Activated T-cell treated with anti-CD3 and anti-CD28 coated beads, Interleukin-2, amount 50 U/mL, for 72 hours (primary cell): Measurements from ENCODE around the gene GALNS. TPM values are rescaled to one million over a fixed set of nuclear protein-coding genes. Genes with fewer than 3 reads are reported as not detected.
A peak's percentile ranks its signal among the peaks of the same experiment; 100 is the strongest.

ENCODE experiments used
- ATAC-seq, 2 donors: fragments of 150-1000 bp; cut with Tn5 transposase; replicated peaks in 1 of 2; 2 replicates each; pipeline ENCODE4 v1.10.0; 2021; ENCODE audit warnings: moderate library complexity in 2 of 2, mild to moderate bottlenecking in 1 of 2
- DNase-seq, 2 donors: peaks; one replicate each; pipeline ENCODE4 v3.0.0; 2021 to 2022; ENCODE audit warnings: mixed read lengths in 1 of 2
- H3K27ac Mint-ChIP-seq: one replicate; pipeline ENCODE4 v1.8.0; 2022; ENCODE audit warnings: mild to moderate bottlenecking, moderate library complexity, mixed read lengths
- H3K27me3 Mint-ChIP-seq: one replicate; pipeline ENCODE4 v1.8.0; 2022; ENCODE audit warnings: low read depth, mixed read lengths
- H3K36me3 Mint-ChIP-seq, 2 donors: one replicate each; pipeline ENCODE4 v1.8.0; 2022; ENCODE audit warnings: mixed read lengths in 2 of 2, mild to moderate bottlenecking in 1 of 2; ENCODE audit not compliant: insufficient read depth in 2 of 2
- H3K4me1 Mint-ChIP-seq: one replicate; pipeline ENCODE4 v1.8.0; 2022; ENCODE audit warnings: low read depth, mixed read lengths
- H3K4me3 Mint-ChIP-seq, 2 donors: one replicate each; pipeline ENCODE4 v1.8.0; 2022; ENCODE audit warnings: mild to moderate bottlenecking in 2 of 2, mixed read lengths in 2 of 2, moderate library complexity in 2 of 2
- H3K9me3 Mint-ChIP-seq, 2 donors: one replicate each; pipeline ENCODE4 v1.8.0; 2022; ENCODE audit warnings: mixed read lengths in 2 of 2
- total RNA-seq, 2 donors: library from RNA; stranded (reverse); gene quantifications; one replicate each; pipeline ENCODE4 v1.2.3, GENCODE V29; 2022

Gene GALNS
- total RNA-seq, 2 donors from 2014 or later: 26.1 to 31.7 TPM

DNA sequence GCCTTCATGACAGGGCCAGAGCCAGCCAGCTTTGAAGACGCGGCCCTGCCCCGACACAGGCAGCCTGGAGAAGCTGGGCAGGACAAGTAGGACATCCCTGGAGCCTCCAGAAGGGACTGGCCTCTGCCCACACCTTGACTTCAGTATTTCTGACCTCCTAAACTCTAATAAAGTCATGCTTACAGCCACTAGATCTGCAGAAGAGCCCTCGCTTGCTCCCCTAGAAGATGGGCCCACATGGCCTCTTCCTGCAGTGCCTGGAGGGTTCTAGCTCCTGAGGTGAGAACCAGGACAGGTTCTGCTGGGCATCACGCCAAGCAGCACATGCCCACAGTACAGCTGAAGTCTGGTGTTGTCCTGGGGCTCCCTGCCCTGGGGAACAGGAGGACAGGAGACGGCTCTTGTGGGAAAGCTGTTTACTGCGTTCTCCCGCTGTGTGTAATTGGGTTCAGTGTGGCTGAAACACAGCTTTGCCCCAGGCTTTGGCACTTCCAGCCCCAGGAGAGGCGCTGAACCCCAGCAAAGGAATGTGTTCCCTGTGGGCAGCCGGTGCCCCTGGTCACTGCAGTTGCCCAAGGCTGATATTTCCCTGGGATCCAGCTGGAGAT lies 47.6 kb downstream of the GALNS start:
- H3K4me1 Mint-ChIP-seq: peaks cover 36% of the 10 kb centered on the region
- H3K4me3 Mint-ChIP-seq: peak overlapping the region; percentile 97 to 98
- peak overlapping the region; percentile 28 for H3K27ac Mint-ChIP-seq
- H3K9me3 Mint-ChIP-seq: no peaks in the 10 kb centered on the region
- H3K36me3 Mint-ChIP-seq: peaks cover 0 to 2% of the 10 kb centered on the region in 2 donors
- ATAC-seq (no peak), DNase-seq (no peak)
- no peaks in the 10 kb centered on the region for H3K27me3 Mint-ChIP-seq

DNA sequence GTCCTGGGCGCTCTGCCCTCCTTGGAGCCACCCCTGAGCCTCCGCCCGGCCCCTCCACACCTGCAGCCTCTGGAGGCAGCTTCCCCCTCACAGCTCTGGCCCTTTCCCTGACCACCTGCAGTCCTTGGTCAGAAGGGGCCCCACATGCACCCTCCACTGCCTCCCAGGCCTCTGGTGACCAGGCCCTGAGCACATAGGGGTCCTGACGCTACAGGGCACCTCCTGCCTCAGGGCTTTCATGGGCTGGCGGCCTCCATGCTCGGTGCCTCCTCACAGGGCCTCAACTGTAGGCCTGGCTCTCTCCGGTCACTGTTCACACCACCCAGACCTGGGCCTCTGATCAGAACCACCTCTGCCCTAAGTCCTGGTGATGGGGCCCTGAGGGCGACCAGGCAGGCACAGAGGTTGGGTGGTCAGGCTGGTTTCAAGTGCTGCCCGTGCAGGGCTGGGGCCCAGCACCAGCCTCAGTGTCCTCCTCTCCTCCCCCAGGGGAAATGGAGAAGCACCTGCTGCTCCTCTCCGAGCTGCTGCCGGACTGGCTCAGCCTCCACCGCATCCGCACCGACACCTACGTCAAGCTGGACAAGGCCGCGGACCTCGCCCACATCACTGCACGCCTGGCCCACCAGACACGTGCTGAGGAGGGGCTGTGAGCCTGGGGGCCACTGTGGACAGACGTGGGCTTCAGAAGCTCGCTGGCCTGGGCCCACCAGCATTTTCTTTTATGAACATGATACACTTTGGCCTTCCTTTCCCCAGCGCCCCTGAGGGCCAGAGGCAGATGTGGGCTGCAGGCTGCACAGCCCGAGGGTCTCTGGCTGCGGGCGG lies 48.9 kb downstream of the GALNS start:
- Mint-ChIP-seq H3K4me1 (peaks cover 34% of the 10 kb centered on the region), H3K27me3 (no peaks in the 10 kb centered on the region), H3K27ac (peak overlapping the region; percentile 57), H3K36me3 (peaks cover 0 to 2% of the 10 kb centered on the region in 2 donors), H3K9me3 (no peaks in the 10 kb centered on the region), H3K4me3 (peak overlapping the region in 1 of 2 donors; percentile 37)
- no peak for ATAC-seq
- DNase-seq: no peak

GRCh38 chr16:88807142-88807625 lies 49.6 kb downstream of the GALNS start:
- ATAC-seq (no peak), DNase-seq (no peak)
- peaks cover 31% of the 10 kb centered on the region for H3K4me1 Mint-ChIP-seq
- H3K36me3 Mint-ChIP-seq: peaks cover 0 to 2% of the 10 kb centered on the region in 2 donors
- H3K9me3 Mint-ChIP-seq: no peaks in the 10 kb centered on the region
- H3K27ac Mint-ChIP-seq: no peak overlapping the region
- no peak overlapping the region for H3K4me3 Mint-ChIP-seq
- H3K27me3 Mint-ChIP-seq: no peaks in the 10 kb centered on the region

- no peaks in the 10 kb centered on the region for H3K27me3 Mint-ChIP-seq
- H3K27ac Mint-ChIP-seq: no peak overlapping the region
- H3K4me3 Mint-ChIP-seq: peak overlapping the region in 1 of 2 donors; percentile 52
- ATAC-seq: no peak
- no peak for DNase-seq
- peaks cover 32% of the 10 kb centered on the region for H3K4me1 Mint-ChIP-seq
- H3K36me3 Mint-ChIP-seq: peaks cover 0 to 2% of the 10 kb centered on the region in 2 donors
- H3K9me3 Mint-ChIP-seq: no peaks in the 10 kb centered on the region
Measured at GRCh38 chr16:88806491-88807111, 50.1 kb downstream of the GALNS start.

GRCh38 chr16:88805887-88806393 lies 50.8 kb downstream of the GALNS start:
- Mint-ChIP-seq H3K36me3 (peaks cover 0 to 2% of the 10 kb centered on the region in 2 donors), H3K9me3 (no peaks in the 10 kb centered on the region), H3K4me1 (peaks cover 38% of the 10 kb centered on the region), H3K4me3 (peak overlapping the region in 1 of 2 donors; percentile 52), H3K27me3 (no peaks in the 10 kb centered on the region), H3K27ac (no peak overlapping the region)
- DNase-seq: no peak
- no peak for ATAC-seq

- ATAC-seq (no peak), DNase-seq (no peak)
- Mint-ChIP-seq H3K36me3 (peaks cover 0 to 2% of the 10 kb centered on the region in 2 donors), H3K27me3 (no peaks in the 10 kb centered on the region), H3K9me3 (no peaks in the 10 kb centered on the region), H3K27ac (no peak overlapping the region), H3K4me3 (peak overlapping the region; percentile 84 to 86), H3K4me1 (peaks cover 38% of the 10 kb centered on the region)
Measured at GRCh38 chr16:88805340-88805715, 51.4 kb downstream of the GALNS start.

DNA sequence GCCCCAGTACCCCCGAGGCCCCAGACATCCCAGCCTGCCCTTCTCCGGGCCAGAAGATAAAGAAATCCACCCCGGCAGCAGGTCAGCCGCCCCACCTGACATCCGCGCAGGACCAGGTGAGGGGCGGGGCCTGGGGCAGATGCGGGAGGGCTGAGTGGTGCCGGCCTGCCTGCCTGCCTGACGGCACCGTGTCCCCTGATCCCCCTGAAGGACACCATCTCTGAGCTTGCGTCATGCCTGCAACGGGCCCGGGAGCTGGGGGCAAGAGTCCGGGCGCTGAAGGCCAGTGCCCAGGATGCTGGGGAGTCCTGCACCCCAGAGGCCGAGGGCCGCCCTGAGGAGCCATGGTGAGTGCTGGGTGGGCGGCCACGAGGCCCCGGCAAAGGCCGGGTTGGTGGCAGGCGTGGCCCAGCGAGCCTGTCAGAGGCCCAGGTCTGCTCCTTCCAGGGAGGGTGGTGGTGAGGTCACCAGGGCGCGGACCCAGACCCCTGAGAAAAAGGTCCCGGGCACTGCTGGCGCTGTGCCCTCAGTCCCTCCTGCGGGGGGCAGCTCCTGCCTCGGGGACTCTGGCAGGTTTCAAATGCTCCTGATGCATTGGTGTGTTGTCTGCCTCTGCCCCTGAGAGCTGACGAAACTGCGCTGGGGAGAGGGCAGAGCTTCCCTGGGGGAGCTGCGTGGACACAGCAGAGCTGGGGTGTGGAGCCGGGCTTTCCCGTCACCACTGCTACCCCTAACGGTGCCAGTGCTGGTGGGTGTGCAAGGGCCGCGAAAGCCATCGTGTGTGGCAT lies 52.0 kb downstream of the GALNS start:
- peak; percentile 12 to 27 for ATAC-seq
- peak overlapping the region; percentile 84 to 86 for H3K4me3 Mint-ChIP-seq
- H3K27ac Mint-ChIP-seq: peak overlapping the region; percentile 68
- H3K27me3 Mint-ChIP-seq: no peaks in the 10 kb centered on the region
- H3K4me1 Mint-ChIP-seq: peaks cover 39% of the 10 kb centered on the region
- H3K9me3 Mint-ChIP-seq: no peaks in the 10 kb centered on the region
- peak; percentile 52 to 57 for DNase-seq
- no peaks in the 10 kb centered on the region for H3K36me3 Mint-ChIP-seq

DNA sequence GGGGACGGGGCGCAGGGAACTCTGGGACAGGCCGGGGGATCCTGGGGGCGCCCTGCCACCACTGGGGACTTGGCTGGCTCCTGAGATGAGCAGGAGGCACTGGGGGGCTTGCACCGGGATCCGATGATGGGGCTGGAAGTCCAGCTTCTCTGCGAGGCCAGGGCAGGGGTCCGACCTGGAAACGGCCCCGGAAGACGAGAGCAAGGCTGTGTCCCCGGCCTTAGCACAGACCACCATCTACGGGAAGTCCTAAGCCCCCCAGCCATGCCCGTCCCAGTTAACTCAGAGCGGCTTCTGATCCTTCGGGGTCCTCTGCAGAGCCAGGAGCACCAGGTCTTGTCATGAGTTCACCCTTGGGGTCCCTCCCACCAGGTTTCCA lies 52.6 kb downstream of the GALNS start:
- Mint-ChIP-seq H3K9me3 (no peaks in the 10 kb centered on the region), H3K27ac (peak overlapping the region; percentile 68), H3K36me3 (no peaks in the 10 kb centered on the region), H3K27me3 (no peaks in the 10 kb centered on the region), H3K4me3 (peak overlapping the region; percentile 84 to 86), H3K4me1 (peaks cover 34% of the 10 kb centered on the region)
- DNase-seq (no peak), ATAC-seq (no peak)

DNA sequence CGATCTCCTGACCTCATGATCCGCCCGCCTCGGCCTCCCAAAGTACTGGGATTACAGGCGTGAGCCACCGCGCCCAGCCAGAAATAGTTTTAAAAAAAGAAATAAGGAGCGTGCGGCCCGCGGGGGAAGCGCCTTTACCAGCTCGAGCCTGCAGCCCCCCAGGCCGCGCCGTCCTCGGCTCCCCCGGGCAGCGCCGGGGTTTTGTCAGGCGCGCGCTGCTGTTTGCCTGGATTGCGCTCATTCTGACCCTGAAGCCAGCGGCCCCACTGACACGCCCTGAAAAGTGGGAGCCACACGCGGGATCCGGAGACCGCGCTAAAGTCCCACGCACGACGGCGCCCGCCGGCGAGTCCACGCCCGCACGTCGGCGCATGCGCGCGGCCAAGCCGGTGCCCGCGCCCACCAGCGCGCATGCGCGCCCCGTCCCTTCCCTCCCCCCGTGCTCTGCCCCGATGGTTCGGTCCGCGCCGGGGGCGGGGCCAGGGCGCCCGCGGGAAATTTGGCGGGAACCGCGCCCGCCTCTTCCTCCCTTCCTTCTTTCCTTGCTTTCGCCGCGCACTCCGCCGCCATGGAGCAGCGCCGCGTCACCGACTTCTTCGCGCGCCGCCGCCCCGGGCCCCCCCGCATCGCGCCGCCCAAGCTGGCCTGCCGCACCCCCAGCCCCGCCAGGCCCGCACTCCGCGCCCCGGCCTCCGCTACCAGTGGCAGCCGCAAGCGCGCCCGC lies 53.3 kb downstream of the GALNS start, which contains the start of gene CDT1:
CDT1 (plus strand) TSS at position 526 of the 724 bp plus-strand sequence; CDS start at position 569, 43 bp downstream.
- DNase-seq (peak; percentile 80 to 92), ATAC-seq (peak; percentile 49 to 55)
- Mint-ChIP-seq H3K9me3 (no peaks in the 10 kb centered on the region), H3K27ac (peak within 1 kb of the TSS; percentile 95), H3K4me3 (peak within 1 kb of the TSS; percentile 88 to 89), H3K4me1 (peaks cover 28% of the 10 kb centered on the region), H3K36me3 (no peaks in the 10 kb centered on the region), H3K27me3 (no peaks in the 10 kb centered on the region)

DNA sequence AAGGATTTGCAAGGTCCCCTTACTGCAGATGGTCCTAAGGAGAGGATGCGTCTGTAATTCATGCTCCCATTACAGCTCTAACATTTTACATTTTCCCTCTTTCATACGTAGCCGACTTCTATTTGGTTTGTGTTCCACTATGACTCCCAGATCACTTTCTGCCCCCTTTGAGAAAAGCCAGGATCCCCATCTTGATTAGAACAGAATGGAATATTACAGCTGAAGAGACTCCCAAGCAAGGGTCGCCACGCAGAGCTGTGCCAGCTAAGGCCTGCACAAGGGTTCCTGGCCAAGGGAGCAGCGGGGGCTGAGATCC lies 56.5 kb downstream of the GALNS start:
- no peak overlapping the region for H3K4me3 Mint-ChIP-seq
- H3K27me3 Mint-ChIP-seq: no peaks in the 10 kb centered on the region
- DNase-seq: no peak
- H3K4me1 Mint-ChIP-seq: peaks cover 21% of the 10 kb centered on the region
- no peaks in the 10 kb centered on the region for H3K36me3 Mint-ChIP-seq
- no peak overlapping the region for H3K27ac Mint-ChIP-seq
- no peaks in the 10 kb centered on the region for H3K9me3 Mint-ChIP-seq
- no peak for ATAC-seq

DNA sequence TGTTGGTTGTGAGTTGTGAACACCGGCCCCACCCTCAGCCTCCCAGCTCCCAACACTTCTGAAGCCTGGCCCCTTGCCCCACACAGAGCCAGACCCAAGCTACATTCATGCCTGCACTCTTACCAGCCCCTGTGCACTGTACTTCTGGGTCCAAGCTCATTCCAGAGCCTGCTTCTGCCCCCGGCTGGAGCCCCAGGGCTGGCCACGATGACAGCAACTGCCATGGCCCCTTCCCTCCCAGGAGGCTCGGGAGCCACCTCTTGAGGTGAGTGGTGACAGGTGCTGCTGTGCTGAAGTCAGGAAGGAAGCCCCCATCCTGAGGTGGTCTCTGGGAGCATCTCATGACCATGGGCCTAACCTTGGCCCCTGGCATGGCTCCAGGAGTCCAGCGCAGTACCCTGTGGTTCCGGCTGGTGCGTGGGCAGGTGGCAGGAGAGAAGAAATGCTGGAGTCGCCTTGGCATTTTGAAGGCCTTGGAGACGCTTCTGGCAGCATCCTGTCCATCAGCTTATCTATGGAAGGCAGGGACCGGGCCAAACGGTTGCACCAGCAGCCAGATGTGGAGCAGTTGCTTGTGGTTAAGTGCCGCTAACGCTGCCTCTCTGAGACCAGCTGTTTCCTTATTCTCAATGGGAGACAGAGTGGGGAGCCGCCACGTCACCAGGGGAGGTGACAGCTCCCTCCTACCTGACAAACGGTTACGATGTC lies 57.0 kb downstream of the GALNS start:
- Mint-ChIP-seq H3K9me3 (no peaks in the 10 kb centered on the region), H3K27me3 (no peaks in the 10 kb centered on the region), H3K4me3 (no peak overlapping the region), H3K27ac (no peak overlapping the region), H3K36me3 (no peaks in the 10 kb centered on the region), H3K4me1 (peaks cover 26% of the 10 kb centered on the region)
- DNase-seq (no peak), ATAC-seq (no peak)
